22Rv1 (cell line): ENCODE data around the gene RAB30.
A peak's percentile ranks its signal among the peaks of the same experiment; 100 is the strongest.

Source experiments
- H3K27ac ChIP-seq: fragments of 450-650 bp; 2 replicates; pipeline ENCODE4 v1.5.1; 2017
- ZFX ChIP-seq: fragments of 450-650 bp; IDR thresholded peaks from 2 replicates; pipeline ENCODE4 v1.6.1; 2017; ENCODE audit warnings: antibody characterized with exemption, borderline replicate concordance
- TF ChIP-seq, protein P1 (sequence below): fragments of 450-650 bp; IDR thresholded peaks from 2 replicates; pipeline ENCODE4 v1.5.1; 2017; ENCODE audit warnings: mild to moderate bottlenecking

The RAB30 gene

DNA sequence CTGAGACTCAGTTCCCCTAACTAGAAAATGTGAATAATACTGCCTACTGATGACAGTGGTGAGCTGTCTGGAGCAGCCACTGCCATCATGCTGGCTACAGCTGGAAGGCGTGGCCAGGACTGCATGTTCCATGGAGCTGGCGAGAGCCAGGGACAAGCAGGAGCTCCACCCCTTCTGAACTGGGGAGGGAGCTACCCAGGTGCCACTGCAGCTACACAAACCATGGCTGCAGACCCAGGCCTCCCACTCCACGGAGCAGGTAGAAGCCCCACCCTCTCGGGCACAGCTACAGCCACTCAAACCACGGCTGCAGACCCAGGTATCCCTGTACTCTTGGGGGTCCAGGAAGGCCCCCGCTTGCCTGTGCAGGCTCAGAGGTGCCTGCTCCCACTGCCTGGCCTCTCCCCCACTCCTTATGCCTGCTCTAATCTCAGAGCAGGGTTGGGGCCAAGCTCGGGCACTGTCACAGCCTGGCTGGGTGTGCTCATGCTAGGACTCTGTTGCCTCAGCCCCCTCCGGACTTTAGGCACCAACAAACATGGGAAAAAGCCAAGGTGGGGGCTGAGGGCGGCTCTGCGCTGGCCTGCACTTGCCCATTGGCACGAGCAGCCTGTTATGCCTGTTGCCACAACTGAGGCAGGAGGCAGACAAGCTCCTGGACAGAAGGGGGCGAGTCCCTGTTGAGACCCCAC lies 51.7 kb downstream of the RAB30 start:
- TF ChIP-seq ZFX, result no peak
- TF ChIP-seq, protein P1, sequence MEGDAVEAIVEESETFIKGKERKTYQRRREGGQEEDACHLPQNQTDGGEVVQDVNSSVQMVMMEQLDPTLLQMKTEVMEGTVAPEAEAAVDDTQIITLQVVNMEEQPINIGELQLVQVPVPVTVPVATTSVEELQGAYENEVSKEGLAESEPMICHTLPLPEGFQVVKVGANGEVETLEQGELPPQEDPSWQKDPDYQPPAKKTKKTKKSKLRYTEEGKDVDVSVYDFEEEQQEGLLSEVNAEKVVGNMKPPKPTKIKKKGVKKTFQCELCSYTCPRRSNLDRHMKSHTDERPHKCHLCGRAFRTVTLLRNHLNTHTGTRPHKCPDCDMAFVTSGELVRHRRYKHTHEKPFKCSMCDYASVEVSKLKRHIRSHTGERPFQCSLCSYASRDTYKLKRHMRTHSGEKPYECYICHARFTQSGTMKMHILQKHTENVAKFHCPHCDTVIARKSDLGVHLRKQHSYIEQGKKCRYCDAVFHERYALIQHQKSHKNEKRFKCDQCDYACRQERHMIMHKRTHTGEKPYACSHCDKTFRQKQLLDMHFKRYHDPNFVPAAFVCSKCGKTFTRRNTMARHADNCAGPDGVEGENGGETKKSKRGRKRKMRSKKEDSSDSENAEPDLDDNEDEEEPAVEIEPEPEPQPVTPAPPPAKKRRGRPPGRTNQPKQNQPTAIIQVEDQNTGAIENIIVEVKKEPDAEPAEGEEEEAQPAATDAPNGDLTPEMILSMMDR, result no peak

DNA sequence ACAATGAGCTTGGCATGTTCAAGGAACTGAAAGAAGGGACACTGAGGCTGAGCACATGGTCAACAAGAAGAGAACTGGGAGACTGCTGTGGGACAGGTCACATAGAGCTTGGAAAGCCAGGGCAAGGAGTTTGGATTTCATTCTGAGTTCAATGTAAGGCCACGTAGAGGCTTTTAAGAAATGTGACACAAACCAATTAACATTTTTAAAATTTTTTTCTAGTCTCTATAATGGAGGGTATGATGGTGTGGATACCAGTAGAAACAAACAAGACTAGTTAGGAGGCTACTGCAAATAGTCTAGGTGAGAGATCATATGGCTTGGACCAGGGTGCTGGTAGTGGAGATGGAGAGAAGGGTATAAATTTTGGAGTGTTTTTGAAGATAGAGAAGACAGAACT lies 56.7 kb downstream of the RAB30 start:
- H3K27ac ChIP-seq, result no peak overlapping the region
- no peak for TF ChIP-seq ZFX
- TF ChIP-seq, protein P1, result no peak

More for the DNA sequence above, 51.7 kb downstream of the RAB30 start:
- no peak overlapping the region for H3K27ac ChIP-seq

DNA sequence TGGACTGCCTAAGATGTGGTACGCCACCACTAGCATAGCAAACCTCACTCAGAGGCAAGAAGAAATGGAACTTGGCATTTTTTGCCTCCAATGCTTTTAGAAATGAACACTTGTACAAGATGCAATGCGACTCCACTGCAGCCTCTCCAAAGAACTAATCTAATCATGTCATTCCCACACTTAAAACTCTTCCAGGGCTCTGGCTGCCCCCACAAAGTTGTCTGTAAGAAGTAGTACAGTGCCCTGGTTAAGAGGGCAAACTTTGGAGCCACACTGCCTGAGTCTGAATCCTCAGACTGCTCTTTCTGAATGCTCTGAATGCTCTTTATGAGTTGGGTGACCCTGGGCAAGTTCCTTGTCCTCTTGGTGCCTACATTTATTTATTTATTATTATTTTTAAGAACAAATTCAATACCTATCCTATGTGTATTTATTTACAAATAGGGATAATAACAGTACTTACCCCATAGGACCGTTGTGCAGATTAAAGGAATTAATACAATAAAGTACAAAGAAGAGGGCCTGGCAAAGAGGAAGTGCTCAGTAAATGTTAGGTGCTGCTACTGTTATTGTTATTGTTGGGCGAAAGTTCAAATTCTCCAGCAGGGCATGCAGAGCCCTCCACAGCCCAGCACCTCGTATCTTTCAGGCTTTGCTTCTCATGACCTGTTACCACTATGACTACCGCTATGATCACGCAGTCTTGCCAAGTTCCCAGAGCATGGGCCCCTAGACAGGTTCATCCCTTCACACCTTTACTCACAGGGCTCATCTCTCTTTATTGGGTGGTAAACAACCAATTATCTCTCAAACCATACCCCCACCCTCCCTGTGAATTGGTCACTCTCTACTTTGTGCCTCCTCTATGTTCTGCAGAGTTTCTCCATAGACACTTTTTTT lies 59.3 kb downstream of the RAB30 start:
- TF ChIP-seq ZFX, result no peak
- TF ChIP-seq, protein P1, result no peak
- H3K27ac ChIP-seq, result no peak overlapping the region

DNA sequence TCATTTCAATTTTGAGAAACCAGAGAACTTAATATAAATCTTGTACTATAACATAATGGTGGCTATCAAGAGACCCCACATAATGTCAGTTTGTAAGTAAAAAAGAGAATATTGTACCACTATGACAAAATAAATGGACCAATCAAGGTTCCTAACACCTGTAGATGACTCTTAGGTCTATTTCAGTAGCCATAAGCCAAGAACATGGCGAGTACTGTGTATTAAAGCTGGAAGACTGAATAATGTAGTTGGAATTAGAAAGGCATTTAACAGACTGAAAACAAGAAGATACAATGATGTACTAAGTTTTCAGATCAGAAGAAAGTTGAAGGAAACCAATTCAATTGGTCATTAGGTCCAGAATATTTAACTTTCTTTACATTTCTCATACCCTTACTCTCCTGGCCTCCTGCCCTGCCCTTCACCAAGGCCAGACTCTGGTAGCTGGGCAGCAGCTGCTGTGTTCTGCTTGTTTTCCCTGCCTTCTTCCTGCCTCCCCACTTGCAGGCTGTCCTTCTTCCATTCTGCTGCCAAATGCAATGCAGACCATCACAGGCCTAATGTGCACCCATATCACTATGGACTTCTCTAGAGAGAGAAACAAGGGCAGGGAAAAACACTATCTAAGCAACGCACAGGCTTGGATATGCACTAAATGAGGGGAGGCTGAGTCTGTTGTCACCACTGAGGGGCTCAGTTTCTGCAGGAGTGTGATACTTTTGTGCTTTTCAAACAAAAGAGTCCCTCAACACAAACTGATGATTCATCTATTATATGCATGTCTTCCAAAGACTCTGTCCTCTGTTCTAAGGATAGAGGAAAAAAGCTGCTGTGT lies 60.1 kb downstream of the RAB30 start:
- TF ChIP-seq ZFX, result no peak
- TF ChIP-seq, protein P1, result no peak
- no peak overlapping the region for H3K27ac ChIP-seq

DNA sequence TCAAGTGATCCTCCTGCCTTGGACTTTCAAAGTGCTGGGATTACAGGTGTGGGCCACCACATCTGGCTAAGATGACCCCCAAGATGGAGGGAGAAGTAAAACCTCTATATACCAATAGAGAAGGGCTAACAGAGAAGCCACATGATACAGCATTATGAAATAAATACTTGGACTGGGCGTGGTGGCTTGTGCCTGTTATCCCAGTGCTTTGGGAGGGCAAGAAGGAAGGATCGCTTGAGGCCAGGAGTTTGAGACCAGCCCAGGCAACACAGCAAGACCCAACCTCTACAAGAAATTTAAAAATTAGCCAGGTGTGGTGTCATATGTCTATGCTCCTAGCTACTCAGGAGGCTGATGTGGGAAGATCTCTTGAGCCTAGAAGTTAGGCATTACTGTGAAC lies 61.7 kb downstream of the RAB30 start:
- H3K27ac ChIP-seq, result no peak overlapping the region
- no peak for TF ChIP-seq ZFX
- TF ChIP-seq, protein P1, result no peak

DNA sequence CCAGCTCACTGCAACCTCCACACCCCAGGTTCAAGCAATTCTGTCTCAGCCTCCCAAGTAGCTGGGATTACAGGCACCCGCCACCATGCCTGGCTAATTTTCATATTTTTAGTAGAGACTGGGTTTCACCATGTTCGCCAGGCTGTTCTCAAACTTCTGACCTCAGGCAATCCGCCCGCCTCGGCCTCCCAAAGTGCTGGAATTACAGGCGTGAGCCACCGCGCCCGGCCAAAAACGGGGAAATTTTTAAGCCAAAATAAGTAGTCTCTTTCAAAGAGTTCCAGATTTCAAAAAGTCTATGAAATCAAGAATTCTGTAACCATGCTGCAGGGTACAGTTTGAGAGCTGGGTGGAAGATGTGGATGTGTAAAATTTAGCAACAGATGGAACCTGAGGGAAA lies 62.6 kb downstream of the RAB30 start:
- H3K27ac ChIP-seq, result peak overlapping the region; percentile 82; the same call in 1 of the 2 replicates

DNA sequence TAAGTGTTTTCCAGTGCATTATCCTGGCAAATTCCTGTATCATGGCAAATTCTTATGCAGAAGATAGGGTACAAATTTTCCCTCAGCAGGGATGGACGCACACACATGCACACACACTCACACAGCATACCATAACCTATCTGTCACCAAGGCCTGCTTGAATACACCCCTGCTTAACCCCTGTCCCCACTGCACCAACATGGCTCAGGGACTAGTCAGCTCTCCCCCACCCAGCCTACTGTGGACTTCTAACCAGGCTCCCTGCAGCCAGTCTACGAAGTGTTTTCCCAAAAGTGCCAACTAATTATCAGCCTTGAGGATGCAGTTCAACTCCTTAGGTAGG lies 63.1 kb downstream of the RAB30 start:
- TF ChIP-seq ZFX, result no peak
- TF ChIP-seq, protein P1, result no peak
- peak overlapping the region; percentile 82 for H3K27ac ChIP-seq
